PFSK-1 (cell line): ENCODE results near the gene PROK2.

Source experiments
- FOXP2 ChIP-seq: optimal IDR thresholded peaks from 2 replicates; pipeline ENCODE3; 2011; ENCODE audit warnings: borderline replicate concordance, control low read depth, inconsistent platforms; ENCODE audit not compliant: insufficient read depth; ENCODE audit errors: extremely low read length, extremely low read depth
- POLR2AphosphoS5 ChIP-seq: IDR thresholded peaks from 2 replicates; pipeline ENCODE4 v1.6.1; 2012; ENCODE audit warnings: low read depth, mild to moderate bottlenecking, control low read depth, low read length, moderate library complexity
- TAF1 ChIP-seq: IDR thresholded peaks from 2 replicates; pipeline ENCODE4 v1.6.1; 2012; ENCODE audit warnings: low read length, control low read depth, borderline replicate concordance; ENCODE audit not compliant: insufficient read depth
- TF ChIP-seq, protein P1 (sequence below), 2 experiments: IDR thresholded peaks; 2 replicates each; pipeline versions ENCODE4 v1.6.1 to v1.8.0; 2011 to 2012; ENCODE audit warnings: low read depth in 2 of 2, low read length in 2 of 2, control low read depth in 1 of 2, inconsistent platforms in 1 of 2, mild to moderate bottlenecking in 1 of 2, moderate library complexity in 1 of 2; ENCODE audit not compliant: insufficient read depth in 1 of 2

DNA sequence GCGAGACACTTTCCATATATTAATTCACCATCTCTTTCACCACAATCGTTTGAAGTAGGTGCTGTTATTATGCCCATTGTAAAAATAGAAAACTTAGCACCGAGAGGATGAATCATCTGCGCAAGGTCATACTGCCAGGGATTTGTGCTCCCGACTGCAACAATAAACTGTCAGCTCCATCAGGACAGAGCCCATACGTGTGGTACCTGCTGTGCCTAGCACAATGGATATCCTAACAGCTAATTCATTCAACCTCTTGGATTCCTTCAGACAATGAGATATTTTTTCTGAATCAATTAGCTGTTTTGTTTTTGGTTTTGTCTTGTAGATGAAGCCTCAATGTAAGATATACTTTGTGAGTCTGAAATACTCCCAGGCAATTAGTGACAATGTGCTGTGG, 32.3 kb upstream of the PROK2 start:
- TF ChIP-seq FOXP2 (no peak), POLR2AphosphoS5 (no peak), TAF1 (no peak)
- TF ChIP-seq, protein P1, sequence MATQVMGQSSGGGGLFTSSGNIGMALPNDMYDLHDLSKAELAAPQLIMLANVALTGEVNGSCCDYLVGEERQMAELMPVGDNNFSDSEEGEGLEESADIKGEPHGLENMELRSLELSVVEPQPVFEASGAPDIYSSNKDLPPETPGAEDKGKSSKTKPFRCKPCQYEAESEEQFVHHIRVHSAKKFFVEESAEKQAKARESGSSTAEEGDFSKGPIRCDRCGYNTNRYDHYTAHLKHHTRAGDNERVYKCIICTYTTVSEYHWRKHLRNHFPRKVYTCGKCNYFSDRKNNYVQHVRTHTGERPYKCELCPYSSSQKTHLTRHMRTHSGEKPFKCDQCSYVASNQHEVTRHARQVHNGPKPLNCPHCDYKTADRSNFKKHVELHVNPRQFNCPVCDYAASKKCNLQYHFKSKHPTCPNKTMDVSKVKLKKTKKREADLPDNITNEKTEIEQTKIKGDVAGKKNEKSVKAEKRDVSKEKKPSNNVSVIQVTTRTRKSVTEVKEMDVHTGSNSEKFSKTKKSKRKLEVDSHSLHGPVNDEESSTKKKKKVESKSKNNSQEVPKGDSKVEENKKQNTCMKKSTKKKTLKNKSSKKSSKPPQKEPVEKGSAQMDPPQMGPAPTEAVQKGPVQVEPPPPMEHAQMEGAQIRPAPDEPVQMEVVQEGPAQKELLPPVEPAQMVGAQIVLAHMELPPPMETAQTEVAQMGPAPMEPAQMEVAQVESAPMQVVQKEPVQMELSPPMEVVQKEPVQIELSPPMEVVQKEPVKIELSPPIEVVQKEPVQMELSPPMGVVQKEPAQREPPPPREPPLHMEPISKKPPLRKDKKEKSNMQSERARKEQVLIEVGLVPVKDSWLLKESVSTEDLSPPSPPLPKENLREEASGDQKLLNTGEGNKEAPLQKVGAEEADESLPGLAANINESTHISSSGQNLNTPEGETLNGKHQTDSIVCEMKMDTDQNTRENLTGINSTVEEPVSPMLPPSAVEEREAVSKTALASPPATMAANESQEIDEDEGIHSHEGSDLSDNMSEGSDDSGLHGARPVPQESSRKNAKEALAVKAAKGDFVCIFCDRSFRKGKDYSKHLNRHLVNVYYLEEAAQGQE (IDR thresholded peaks at IDR 0.05; ENCODE audit: insufficient read depth in 1 of 2, low read depth in 2 of 2, low read length in 2 of 2) = no peak
